HG03439 (cell line): ENCODE data around the gene RBM33.

Experiments
- ATAC-seq: cut with Tn5 transposase; IDR thresholded peaks from one replicate; pipeline ENCODE4 v1.9.1; 2021; ENCODE audit warnings: mild to moderate bottlenecking, moderate library complexity; ENCODE audit not compliant: unreplicated experiment

Gene RBM33

DNA sequence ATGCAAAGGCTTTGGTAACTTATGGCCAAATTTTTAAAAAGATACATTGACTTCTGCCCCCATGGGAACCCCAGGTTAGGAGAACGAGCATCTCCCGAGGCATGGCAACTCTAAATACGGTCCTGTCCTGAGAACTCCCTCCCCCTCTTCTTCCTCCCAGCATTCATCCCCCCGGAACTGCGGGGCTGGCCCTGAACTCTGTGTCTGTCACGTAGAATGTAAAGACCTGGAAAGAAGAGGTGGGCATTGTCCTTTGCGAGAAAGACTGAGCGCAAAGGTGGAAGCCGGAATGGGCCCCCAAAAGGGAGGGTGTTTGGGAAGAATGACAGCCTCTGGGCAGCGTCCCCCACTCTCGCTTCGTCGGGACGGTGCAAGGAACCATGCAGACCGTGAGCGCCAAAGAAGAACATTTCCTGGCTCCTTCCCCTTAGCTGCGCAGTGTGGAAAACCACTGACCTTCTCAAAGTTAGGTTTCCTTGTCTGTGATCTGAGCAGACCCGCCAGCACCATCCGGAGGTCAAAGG lies 146.8 kb downstream of the RBM33 start:
- no peak for ATAC-seq

DNA sequence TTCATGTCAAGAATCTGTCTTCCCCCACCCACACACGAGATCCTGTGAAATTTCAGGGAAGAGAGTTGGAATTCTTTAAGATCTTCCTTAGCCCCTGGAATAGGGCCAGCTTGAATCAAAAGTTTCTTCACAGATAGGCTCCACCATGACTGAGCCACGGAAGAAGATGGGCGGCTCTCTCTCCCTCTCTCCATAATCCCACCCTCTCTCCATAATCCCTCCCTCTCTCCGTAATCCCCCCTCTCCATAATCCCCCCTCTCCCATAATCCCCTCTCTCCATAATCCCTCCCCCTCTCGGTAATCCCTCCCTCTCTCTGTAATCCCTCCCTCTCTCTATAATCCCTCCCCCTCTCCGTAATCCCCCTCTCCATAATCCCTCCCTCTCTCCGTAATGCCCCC lies 147.4 kb downstream of the RBM33 start:
- ATAC-seq, result no peak

DNA sequence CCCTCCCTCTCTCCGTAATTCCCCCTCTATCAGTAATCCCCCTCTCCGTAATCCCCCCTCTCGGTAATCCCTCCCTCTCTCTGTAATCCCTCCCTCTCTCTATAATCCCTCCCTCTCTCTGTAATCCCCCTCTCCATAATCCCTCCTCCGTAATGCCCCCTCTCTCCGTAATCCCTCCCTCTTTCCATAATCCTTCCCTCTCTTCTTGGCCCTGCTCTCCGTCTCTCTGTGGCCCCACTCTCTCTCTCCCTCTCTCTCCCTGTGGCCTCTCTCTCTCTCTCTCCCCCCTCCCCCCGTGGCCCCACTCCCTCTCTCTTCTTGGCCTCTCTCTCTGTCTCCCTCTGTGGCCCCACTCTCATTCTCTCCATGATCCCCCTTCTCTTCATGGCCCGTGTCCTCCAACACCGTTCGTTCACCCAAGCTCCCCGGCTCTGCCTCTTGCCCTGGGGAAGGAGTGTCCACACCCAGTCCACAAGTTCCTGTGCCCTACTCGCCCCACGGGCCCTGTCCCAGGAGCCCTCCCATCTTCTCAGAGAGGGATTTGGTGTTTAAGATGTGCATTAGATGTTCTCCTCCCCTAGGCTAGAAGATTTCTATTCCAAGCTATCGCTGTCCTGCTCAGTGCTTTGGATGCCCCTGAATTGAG lies 148.0 kb downstream of the RBM33 start:
- no peak for ATAC-seq

DNA sequence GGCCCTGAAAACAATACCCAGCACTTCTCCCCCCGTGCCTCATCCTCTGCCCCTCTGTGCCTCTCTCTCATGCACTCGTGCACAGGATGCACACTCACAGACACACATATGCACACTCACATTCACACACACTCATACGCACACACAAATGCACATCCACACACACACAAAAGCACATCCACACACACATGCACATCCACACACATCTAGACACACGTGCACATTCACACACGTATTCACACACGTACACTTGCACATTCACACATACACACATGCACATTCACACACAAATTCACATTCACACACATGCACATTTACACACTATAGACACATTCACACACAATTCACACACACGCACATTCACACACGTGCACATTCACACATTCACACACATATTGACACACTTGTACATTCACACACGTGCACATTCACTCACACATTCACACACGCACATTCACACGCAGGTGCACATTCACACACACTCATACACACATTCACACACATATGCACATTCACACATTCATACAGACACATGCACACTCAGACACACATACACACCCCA lies 148.6 kb downstream of the RBM33 start:
- ATAC-seq, result no peak

DNA sequence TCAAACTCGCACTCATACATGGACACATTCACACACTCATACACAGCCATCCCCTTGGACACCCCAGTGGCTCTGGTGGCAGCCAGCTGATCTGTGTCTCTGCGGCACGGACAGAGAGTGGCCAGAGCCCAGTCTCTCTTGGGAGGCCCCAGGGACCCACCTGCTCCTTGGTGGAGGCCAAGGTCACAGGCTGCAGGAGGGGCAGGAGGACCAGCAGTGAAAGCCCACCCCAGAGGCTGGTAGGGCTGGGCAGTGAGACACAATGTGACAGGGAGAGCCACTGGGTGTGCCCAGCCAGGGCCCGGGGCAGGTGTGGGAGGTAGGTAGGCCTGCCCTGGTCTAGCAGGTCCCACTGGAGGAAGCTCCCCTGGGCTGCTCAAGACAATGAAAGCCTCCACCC lies 149.3 kb downstream of the RBM33 start:
- ATAC-seq, result no peak

DNA sequence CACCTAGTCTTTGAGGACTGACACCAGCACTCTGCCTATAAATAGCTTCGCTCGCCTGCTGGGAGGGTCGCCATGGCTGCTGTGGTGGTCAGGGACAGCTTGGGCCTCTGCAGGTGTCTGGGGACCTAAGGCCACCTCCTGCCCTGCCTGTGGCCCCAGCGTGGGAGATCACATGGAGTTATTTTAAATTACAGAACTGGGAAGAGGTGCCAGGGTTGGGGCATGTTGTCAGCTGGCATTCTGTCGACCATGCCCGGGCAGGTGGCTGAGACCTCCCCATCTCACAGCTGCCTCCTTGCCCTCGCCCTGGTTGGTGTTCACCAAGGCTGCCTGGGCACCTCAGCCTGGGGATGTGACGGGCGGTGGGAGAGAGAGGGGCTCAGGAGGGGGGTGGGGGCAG lies 149.7 kb downstream of the RBM33 start:
- ATAC-seq, result no peak

DNA sequence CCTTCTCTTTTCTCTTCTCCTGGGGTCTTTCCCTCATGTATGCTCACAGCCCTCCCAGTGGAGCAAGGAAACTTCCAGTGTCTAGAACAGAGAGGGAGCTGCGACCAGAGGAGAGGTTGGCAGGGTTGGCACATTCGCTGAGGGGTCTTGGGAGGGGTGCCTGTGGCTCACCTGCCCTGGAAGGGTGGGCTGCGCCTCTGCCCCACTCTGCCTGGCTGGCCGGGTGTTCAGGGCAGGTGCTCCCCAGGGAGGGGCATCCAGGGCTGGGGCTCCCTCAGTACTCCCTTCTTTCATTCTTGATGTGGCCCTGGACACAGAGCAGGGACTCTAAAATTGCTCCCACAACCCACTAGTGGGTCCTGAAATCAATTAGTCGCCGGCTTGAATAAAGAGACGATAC lies 150.9 kb downstream of the RBM33 start:
- ATAC-seq, result no peak

DNA sequence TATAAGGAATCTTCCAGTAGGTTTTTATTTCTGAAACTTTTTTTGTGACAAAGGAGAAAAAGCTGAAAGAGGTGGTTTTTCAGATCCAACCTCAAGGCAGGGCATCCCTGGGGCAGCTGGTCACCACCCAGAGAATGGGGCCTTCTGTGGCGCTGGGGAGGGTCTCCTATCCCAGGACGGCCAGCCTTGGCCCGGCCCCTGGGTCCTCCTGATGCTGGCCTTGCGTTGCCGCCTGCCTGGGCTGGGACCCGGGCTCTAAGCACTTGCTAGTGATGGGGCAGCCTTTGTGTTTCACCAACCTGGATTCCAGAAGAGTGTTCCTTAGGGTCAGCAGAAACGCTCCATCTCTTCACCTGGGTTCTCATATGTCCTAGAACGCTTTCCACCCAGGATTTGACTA lies 151.5 kb downstream of the RBM33 start:
- ATAC-seq, result no peak

DNA sequence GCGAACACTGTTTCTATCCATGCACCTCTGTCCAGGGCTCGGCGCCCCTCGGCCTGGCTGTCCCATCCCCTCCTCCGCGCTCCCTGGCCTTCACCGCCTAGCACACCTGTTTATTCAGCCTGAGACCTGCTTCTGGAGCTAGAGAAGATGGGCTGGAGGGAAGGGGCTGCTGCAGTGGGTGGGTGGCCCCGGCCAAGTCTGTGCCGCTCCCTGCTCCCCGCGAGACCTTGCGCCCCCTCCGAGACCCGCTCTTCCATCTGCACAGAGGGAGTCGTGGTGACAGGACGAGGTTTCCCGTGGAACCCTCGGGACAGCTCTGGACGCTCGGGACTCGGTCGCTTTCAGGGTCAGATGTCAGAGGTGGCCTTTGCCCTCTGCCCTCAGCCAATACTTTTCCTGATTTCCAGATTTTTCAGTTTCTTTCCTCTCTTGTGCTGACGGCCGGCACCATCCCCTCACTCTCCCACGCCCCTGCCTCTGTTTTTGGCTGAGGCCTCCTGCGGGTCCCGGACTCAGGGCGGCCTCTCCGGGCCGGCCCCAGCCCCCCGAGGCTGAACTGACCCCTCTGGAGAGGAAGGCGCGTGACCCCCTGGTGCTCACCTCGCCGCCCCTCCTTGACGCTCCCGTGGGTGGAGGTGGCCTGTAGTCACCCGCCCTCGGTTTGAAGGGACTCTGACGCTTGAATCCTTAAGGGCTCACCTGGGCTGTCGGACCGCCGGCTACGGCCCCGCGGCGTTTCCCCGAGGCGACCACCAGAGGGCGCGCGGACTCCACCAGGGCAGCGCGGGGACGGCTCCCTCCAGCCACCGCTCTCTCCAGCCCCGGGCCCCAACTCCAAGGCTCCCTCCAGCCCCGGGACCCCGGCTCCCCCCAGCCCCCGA lies 152.2 kb downstream of the RBM33 start:
- no peak for ATAC-seq

DNA sequence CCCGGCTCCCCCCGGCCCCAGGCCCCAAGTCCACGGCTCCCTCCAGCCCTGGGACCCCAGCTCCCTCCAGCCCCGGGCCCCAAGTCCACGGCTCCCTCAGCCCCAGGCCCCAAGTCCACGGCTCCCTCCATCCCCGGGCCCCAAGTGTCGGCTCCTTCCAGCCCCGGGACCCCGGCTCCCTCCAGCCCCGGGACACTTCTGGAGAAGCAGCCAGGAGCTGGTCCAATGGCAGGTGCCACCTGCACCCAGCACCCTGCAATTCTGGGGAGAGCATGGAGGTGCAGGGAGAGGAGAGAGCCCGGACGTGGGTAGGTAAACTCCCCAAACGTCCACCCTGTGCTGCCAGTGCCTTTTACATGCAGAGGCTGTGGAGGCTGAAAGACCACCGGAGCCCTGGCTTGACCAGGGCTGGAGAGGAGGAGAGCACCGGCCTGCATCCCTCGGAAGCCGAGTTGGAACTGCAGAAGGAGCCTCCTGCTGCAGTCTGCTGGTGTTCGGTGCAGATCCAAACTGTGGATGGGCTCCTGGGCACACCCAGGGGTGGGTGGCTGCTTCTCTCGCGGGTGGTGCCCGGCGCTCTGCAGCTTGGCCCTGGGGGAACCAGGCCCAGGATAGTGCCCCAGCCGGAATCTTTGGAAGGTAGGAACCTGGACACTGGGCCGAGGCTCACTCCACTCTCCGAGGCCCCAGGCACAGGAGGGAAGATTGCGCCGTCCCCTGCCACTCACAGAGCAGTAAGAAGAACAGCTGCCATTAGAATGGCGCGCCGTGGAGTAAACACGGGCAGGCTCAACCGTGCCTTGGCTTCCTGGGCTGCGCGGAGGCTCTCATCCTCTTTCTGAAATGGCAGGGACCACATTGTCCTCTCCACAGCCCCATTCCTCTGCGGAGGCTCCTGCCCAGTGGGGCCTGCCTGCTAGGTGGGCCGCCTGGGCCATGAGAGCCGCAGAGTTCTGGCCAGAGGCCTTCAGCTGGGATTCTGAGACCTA lies 153.1 kb downstream of the RBM33 start:
- no peak for ATAC-seq

DNA sequence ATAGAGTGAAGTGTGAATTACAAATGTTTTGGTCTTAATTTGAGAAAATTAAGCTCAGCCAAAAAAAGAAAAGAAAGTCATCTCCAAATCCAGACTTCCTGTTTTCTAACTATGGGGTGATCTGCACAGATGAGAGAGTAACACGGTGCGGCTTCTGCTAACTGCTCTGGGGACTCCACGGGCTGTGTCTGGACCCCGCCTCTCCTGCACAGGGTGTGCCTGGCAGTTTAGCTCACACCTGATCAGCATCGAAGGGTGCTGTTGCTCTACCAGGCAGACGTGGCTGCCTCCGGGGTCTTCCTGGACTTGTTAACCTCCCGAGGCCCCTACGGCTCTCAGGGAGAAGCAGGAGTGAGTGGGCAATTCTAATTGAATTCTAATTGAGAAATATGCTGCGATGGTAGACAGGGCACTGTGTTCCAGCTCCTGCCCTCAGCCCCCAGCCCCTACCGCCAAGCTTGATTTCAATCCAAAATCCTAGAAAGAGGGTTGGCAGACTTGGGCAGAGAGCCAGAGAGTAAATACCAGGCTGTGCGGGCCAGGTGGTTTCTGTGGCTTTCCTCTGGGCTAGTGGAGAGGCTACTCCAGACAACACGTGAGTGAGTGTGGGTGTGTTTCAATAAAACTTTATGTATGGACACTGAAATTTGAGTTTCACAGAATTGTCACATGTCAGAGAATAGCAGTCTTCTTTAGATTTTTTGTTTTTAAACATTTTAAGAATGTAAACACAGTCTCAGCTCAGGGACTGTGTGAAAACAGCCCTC lies 154.4 kb downstream of the RBM33 start:
- no peak for ATAC-seq

DNA sequence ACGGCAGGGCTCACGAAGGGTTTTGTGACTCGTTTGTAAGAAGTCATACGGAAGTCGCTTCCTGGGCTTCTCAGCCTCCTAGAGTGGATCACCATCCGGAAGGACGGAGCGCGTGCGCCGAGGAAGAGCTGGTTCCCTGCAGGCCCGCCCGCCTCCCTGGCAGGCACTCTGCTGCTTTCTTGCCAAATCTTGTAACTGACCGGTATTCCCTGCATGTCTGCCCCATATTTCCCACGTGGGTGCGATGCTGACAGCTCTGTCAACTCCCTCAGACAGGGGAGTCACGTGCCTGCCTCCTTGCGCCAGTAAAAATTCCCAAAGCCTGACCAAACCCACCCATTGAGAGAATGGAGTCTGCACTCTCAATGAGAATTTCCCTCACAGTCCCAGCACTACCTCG lies 155.1 kb downstream of the RBM33 start:
- no peak for ATAC-seq

DNA sequence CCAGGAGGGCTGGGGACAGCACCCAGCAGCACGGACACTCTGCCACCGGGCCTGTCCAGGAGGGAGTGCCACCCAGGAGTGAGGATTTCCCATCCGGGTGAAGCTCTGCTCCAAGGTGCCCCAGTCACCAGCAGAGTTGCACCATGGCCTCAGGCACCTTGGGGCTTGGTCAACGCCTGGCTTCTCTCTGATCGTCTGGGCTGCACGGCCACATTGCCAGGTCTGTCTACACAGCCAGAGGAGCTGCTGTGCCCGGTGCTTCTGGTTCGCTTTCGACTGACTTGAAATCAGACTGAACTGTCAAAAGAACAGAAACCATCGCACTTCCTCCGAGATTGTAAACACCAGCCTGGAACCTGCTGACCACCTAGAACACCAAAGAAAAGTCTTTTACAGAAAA lies 155.8 kb downstream of the RBM33 start:
- no peak for ATAC-seq

DNA sequence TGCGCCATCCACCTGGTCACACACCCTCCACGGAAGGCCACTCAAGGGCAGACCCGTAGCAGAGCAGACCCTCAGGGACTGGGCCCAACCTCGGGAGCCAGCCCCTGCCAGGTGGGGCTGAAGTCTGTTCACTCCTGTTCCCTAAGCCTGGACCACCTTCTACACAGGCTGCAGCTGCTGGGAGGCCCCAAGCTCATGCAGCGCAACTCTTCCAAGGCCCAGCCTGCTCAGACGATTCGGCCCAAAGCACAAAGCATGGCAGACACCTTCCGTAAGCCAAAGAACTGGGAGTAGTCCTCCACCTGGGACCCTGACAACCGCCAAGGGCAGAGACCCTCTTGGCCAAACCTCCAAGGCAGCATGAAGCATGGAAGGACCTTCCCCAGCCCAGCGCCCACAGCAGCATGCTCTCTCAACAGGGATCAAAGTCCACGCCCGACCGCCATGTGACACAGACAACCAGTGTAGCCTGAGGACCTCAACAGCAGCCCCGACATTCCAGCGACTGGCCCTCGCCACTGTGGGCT lies 156.3 kb downstream of the RBM33 start:
- no peak for ATAC-seq

DNA sequence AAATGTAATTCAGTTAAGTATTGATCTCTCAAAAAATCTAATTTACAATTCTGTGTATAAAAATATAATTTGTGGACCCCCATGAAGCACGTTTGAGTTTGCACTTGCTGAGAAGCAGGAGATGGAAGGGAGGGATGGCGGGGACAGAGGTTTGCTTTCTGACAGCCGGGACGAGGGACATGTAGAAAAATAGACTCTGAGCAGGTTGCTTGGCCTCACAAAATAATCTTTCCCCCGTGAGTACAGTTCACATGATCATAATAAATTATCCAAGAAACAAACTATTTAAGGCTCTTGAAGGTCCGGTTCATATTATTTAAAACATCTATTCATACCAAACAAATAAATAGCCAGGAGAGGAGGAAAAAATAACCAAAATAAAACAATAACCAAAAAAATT lies 157.8 kb downstream of the RBM33 start:
- ATAC-seq, result no peak

DNA sequence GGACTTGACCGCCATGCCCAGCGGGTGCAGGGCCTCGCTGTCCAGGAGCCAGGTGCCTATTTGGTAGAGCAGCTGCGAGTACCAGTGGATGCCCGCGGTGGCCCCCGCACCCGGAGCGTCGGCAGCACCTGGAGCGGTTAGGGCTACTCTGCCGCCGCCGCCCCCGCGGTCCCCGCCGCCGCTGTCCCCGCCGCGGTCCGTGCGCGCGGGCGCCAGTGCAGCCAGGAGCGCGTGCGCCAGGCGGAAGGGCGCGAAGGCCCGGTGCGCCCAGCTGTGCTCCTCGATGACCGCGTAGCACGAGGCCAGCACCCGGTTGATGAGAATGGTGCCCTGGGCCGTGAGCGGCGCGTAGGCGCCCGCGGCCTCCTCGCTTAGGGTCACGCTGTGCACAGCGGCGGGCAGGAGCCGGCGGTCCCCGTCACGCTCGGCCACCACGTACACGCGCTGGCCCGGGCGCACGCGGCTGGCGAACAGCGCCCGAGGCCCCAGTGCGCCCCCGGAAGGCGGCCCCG lies 158.5 kb downstream of the RBM33 start:
- ATAC-seq, result no peak

DNA sequence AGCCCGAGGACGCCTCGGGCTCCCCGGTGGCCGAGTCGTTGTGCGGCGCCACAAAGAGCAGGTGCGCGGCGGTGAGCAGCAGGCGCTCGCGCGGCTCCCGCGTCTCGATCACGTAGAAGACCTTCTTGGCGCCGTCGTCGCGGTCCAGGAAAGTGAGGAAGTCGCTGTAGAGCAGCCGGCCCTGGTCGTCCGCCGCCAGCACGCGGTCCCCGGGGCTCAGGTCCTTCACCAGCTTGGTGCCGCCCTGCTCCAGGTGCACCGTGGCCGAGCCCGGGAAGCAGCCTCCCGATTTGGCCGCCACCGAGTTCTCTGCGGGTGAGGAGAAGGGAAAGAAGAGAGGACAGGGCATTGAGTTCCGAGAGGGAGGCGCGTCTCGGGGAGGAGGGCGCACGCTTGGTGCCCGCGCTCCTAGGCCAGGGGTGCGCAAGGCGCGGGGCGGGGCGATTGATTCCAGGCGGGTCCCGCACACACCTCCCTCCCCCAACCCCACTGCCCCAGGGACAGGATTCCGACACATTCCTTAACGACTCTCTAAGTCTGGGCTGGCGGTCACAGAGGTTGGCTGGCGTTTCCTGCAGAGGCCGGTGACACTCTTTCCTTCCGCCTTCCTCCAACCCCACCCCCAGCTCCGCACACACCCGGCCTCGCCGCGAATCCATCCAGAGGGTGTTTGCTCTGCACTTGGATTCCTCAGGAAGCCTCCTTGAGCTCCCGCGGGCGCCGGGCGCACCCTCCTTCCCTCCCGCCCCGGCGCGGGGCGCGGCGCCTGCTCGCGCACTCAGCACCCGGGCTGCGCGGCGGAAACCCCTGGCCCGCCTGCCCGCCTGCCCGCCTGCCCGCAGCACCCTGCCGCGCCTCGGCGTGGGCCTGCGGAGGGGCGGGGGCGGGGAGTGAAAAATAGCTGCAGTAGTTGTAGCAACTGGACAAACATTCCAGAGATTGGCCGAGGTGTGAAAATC lies 159.2 kb downstream of the RBM33 start:
- no peak for ATAC-seq

DNA sequence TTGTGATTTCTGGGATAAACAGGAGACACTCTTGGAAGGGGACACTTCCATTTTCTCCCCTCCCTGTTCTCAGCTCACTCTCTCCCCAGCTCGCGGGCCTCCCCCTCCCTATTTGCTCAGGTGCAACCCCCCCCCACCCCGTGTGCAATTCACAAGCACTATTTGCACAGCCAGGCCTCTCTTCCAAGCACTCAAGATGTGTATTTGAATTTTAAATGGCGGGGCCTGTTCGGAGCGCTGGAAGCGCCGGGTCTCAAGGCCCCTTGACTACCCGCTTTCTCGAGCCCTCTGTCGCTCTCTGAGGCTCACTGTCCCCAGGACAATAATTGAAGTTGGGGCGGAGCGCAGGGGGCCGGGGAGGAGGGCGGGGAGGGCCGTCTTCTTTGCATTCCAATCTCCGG lies 160.0 kb downstream of the RBM33 start:
- no peak for ATAC-seq
